Activated CD4-positive, alpha-beta T cell treated with anti-CD3 and anti-CD28 coated beads, Interleukin-2, amount 50 U/mL, for 16 hours (primary cell): ENCODE measurements around the gene SYNGR2.
A peak's percentile ranks its signal among the peaks of the same experiment; 100 is the strongest.
"Not testable (repeated sequence)": the region's sequence is repeated elsewhere in the genome, so short reads cannot be mapped to it uniquely, and the experiment has no call there.

Experiments
- DNase-seq: peaks from one replicate; pipeline ENCODE4 v3.0.0-alpha.2; 2020

Gene SYNGR2

GRCh38 chr17:78144147-78144719 lies 24.1 kb upstream of the SYNGR2 start:
- DNase-seq: no peak

- DNase-seq: no peak
These were observed 23.4 kb upstream of the SYNGR2 start for GRCh38 chr17:78144736-78145641.

- DNase-seq: no peak
These were observed 21.9 kb upstream of the SYNGR2 start for GRCh38 chr17:78146471-78146869.

- DNase-seq: no peak
These were observed 21.5 kb upstream of the SYNGR2 start for GRCh38 chr17:78146881-78147280.

- no peak for DNase-seq
These were observed 20.9 kb upstream of the SYNGR2 start for GRCh38 chr17:78147315-78147998.

- DNase-seq: no peak
These were observed 19.9 kb upstream of the SYNGR2 start for GRCh38 chr17:78148286-78149016.

- DNase-seq: no peak
These were observed 16.8 kb upstream of the SYNGR2 start for GRCh38 chr17:78151514-78152008.

GRCh38 chr17:78154903-78155811 lies 13.2 kb upstream of the SYNGR2 start:
- peak; percentile 51 for DNase-seq

- DNase-seq: peak; percentile 60
These were observed 8.7 kb upstream of the SYNGR2 start for GRCh38 chr17:78159575-78160158.

- no peak for DNase-seq
These were observed 4.3 kb upstream of the SYNGR2 start for GRCh38 chr17:78163881-78164747.

GRCh38 chr17:78164748-78165607 lies 3.4 kb upstream of the SYNGR2 start:
- DNase-seq: no peak

- no peak for DNase-seq
These were observed 2.0 kb upstream of the SYNGR2 start for GRCh38 chr17:78166416-78166815.

GRCh38 chr17:78168903-78169793 lies 767 bp downstream of the SYNGR2 start:
- DNase-seq: peak; percentile 44

- no peak for DNase-seq
These were observed 2.6 kb downstream of the SYNGR2 start for GRCh38 chr17:78170692-78171590.

- not testable (repeated sequence) for DNase-seq
These were observed 3.3 kb downstream of the SYNGR2 start for GRCh38 chr17:78171591-78172248.

- no peak for DNase-seq
These were observed 4.1 kb downstream of the SYNGR2 start for GRCh38 chr17:78172249-78173051.
